Neural crest cell (in vitro differentiated cells): Measurements from ENCODE around the gene MST1R. TPM values are rescaled to one million over a fixed set of nuclear protein-coding genes. Genes with fewer than 3 reads are reported as not detected.

Experiments
- DNase-seq: peaks from one replicate; pipeline ENCODE4 v3.0.0; 2021; ENCODE audit warnings: low read depth, mixed read lengths, low spot score
- H3K27ac Mint-ChIP-seq: one replicate; pipeline ENCODE4 v1.8.0; 2021; ENCODE audit warnings: mild to moderate bottlenecking, mixed read lengths; ENCODE audit not compliant: unreplicated experiment
- H3K27me3 Mint-ChIP-seq: 2 replicates; pipeline ENCODE4 v1.8.0; 2021; ENCODE audit warnings: low read depth, mild to moderate bottlenecking, mixed read lengths
- H3K36me3 Mint-ChIP-seq: 2 replicates; pipeline ENCODE4 v1.8.0; 2021; ENCODE audit warnings: low read depth, mild to moderate bottlenecking, mixed read lengths
- H3K4me1 Mint-ChIP-seq: 2 replicates; pipeline ENCODE4 v1.8.0; 2021; ENCODE audit warnings: mixed read lengths
- H3K4me3 Mint-ChIP-seq: one replicate; pipeline ENCODE4 v1.8.0; 2021; ENCODE audit warnings: mild to moderate bottlenecking, mixed read lengths
- H3K9me3 Mint-ChIP-seq: 2 replicates; pipeline ENCODE4 v1.8.0; 2021; ENCODE audit warnings: mixed read lengths
- total RNA-seq: library from RNA; stranded (reverse); gene quantifications from 2 replicates; pipeline ENCODE4 v1.2.1, GENCODE V29; 2021
- TF ChIP-seq, protein P1 (sequence below): fragments of 200-600 bp; sonication (generic); conservative IDR thresholded peaks from 2 replicates; pipeline ENCODE4 v1.5.0; 2021; ENCODE audit warnings: antibody characterized with exemption, mild to moderate bottlenecking

Gene MST1R
- total RNA-seq, 1 donor from 2014 or later: 1.4 TPM

DNA sequence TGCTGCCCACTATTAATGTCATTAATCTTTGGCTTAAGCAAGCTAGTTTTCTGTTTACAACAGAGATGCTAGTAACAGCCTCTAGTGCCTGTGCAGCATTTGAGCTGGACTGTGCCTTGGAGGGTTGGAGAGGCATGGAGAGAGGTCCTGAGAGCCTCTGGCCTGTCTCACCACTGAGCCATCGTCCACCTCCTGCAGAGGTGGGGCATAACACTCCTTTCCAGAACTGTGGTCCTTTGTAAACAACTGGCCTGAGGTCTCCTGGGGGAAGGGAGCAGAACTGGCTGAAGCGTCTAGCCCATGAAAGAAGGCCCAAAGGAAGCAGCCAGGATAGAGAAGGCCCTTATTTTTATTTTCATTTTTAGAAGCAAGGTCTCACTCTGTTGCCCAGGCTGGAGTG, 24.0 kb downstream of the MST1R start:
- peaks cover 32% of the 10 kb centered on the region for H3K4me1 Mint-ChIP-seq
- H3K9me3 Mint-ChIP-seq: no peaks in the 10 kb centered on the region
- DNase-seq: no peak
- H3K4me3 Mint-ChIP-seq: peak overlapping the region; percentile 59
- H3K36me3 Mint-ChIP-seq: no peaks in the 10 kb centered on the region
- no peaks in the 10 kb centered on the region for H3K27me3 Mint-ChIP-seq
- peak overlapping the region; percentile 88 for H3K27ac Mint-ChIP-seq
- TF ChIP-seq, protein P1, sequence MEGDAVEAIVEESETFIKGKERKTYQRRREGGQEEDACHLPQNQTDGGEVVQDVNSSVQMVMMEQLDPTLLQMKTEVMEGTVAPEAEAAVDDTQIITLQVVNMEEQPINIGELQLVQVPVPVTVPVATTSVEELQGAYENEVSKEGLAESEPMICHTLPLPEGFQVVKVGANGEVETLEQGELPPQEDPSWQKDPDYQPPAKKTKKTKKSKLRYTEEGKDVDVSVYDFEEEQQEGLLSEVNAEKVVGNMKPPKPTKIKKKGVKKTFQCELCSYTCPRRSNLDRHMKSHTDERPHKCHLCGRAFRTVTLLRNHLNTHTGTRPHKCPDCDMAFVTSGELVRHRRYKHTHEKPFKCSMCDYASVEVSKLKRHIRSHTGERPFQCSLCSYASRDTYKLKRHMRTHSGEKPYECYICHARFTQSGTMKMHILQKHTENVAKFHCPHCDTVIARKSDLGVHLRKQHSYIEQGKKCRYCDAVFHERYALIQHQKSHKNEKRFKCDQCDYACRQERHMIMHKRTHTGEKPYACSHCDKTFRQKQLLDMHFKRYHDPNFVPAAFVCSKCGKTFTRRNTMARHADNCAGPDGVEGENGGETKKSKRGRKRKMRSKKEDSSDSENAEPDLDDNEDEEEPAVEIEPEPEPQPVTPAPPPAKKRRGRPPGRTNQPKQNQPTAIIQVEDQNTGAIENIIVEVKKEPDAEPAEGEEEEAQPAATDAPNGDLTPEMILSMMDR: no peak

DNA sequence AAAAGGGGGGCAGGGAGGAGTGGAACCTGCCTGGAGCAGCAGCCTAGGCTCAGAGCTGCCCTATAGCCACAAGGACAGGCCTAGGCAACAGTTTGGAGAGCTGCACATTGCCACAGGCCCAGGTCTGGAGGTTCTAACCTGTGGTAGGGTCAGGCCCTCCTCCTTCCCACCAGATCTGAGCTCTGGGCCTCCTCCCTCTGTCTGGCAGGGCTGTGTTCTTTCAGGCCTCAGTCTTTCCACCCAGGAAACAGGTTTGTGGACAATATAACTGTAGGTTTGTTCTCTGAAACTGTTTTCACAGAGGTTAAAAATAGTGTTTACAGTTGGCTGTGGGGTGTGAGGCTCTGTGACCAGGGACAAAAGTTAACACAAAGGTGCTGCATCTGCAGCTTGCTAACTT, 25.0 kb downstream of the MST1R start:
- H3K36me3 Mint-ChIP-seq: no peaks in the 10 kb centered on the region
- no peaks in the 10 kb centered on the region for H3K27me3 Mint-ChIP-seq
- peaks cover 32% of the 10 kb centered on the region for H3K4me1 Mint-ChIP-seq
- no peak overlapping the region for H3K27ac Mint-ChIP-seq
- H3K9me3 Mint-ChIP-seq: no peaks in the 10 kb centered on the region
- no peak for DNase-seq
- TF ChIP-seq, protein P1: no peak
- no peak overlapping the region for H3K4me3 Mint-ChIP-seq

DNA sequence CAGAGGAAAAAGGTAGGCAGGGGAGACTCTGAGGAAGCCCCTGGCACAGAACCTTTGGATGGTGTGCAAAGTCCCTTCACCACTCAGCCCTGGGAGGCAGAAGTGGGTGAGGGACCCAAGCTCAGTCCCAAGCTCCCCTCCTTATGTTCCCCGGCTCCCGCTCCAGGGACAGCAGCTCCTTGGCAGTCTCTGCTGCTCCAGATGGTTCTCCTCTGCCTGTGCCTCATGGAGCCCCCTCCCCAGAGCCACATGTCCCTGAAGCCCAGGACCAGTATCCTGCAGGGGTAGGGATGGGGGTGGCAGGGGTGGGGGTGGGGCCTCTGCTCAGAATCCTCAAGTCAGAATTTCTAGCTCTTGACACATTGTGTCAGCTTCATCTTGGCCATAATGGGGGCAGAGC, 26.0 kb downstream of the MST1R start:
- H3K27me3 Mint-ChIP-seq: no peaks in the 10 kb centered on the region
- TF ChIP-seq, protein P1: no peak
- H3K4me1 Mint-ChIP-seq: peaks cover 37% of the 10 kb centered on the region
- no peak overlapping the region for H3K27ac Mint-ChIP-seq
- H3K4me3 Mint-ChIP-seq: no peak overlapping the region
- no peaks in the 10 kb centered on the region for H3K36me3 Mint-ChIP-seq
- H3K9me3 Mint-ChIP-seq: no peaks in the 10 kb centered on the region
- no peak for DNase-seq

DNA sequence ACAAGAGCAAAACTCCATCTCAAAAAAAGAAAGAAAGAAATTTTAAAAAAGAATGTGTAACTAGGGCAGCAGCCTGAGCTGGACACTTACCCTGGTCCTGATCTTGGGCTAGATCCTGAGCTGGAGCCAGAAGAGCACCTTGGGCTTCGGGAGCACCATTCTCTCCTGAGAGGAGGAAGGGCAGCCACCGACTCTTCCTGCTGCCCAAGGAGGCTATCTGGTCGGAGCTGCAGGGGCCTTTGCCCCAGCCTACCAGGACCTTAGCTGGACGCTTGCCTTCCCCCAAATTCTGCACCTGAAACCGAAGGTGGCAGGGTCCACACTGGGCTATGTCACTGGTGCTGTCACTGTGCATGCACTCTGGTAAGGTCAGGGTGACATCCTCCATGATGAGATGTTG, 27.1 kb downstream of the MST1R start:
- H3K27me3 Mint-ChIP-seq: no peaks in the 10 kb centered on the region
- H3K36me3 Mint-ChIP-seq: no peaks in the 10 kb centered on the region
- H3K4me1 Mint-ChIP-seq: peaks cover 36% of the 10 kb centered on the region
- H3K9me3 Mint-ChIP-seq: no peaks in the 10 kb centered on the region
- TF ChIP-seq, protein P1: no peak
- no peak overlapping the region for H3K27ac Mint-ChIP-seq
- no peak for DNase-seq
- H3K4me3 Mint-ChIP-seq: no peak overlapping the region

DNA sequence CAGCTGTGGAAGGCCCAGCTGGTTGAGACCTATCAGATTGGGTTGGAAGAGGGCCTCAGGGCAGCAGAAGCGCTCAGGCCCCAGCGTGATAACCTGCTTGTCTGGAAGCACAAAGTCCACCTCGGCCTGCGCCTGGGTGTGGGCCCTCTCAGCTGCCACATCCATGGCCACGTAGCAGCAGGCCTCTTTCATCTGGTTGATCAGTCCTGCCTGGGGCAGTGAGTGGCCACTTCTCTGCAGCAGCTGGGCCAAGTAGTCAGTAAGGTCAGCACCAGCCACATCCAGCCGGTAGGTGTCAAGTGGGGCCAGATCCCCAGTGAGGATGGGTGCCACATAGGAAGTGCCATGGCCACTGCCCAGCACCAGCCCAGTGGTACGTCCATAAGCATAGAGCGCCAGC, 30.1 kb downstream of the MST1R start:
- Mint-ChIP-seq H3K27ac (peak overlapping the region; percentile 75), H3K9me3 (no peaks in the 10 kb centered on the region), H3K4me3 (no peak overlapping the region), H3K27me3 (no peaks in the 10 kb centered on the region), H3K4me1 (peaks cover 31% of the 10 kb centered on the region), H3K36me3 (no peaks in the 10 kb centered on the region)
- DNase-seq: no peak
- TF ChIP-seq, protein P1: no peak

DNA sequence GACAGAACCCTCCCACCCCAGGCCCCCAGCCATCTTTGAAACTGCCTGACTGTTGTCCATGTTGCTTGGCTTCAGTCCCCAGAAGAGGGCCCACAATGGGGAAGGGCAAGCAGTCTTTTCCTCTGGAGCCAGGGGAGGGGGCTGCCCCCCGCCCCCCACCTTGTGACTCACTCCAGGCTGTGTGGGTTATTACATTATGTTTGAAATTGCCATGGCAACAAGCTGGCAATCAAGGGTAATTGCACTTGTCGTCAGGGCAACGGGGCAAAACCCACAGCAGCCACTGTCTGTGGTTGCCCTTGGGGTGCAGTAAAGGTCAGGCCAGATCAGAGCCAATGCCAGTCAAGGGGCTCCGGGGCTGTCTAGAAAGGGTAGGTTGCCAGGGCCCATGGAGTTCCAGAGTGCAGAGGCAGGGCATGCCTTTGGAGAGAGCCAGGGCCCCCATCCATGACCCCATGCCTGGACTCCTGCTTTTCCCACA, 30.8 kb downstream of the MST1R start:
- Mint-ChIP-seq H3K27me3 (no peaks in the 10 kb centered on the region), H3K4me1 (peaks cover 39% of the 10 kb centered on the region), H3K4me3 (no peak overlapping the region), H3K9me3 (no peaks in the 10 kb centered on the region), H3K27ac (no peak overlapping the region), H3K36me3 (no peaks in the 10 kb centered on the region)
- TF ChIP-seq, protein P1: no peak
- no peak for DNase-seq
